GM18517 (cell line): ENCODE data around the gene GALNT14.

Experiments
- ATAC-seq: cut with Tn5 transposase; IDR thresholded peaks from one replicate; pipeline ENCODE4 v1.9.1; 2021; ENCODE audit warnings: mild to moderate bottlenecking, moderate library complexity; ENCODE audit not compliant: unreplicated experiment

GALNT14 gene

DNA sequence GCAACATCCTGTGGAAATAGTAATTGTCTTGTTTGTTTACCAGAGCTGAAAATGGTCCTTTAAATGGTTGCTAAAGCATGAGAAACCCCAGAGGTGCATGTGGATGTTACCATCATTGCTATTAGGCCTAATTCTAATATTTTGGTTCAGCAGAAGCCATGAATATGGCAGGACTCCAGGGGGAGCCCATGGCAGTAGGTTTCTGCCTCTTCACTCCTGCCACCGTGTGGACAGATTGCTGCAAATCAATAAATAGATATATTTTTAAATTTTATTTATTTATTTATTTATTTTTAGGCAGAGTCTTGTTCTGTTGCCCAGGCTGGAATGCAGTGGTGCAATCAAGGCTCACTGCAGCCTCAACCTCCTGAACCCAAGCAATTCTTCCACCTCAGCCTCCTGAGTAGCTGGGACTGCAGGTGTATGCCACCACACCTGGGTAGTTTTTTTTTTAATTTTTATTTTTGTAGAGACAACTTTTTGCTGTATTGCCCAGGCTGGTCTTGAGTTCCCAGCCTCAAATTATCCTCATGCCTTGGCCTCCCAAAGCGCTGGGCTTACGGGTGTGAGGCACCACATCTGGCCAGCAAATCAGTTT is 276.1 kb downstream of the GALNT14 start:
- no peak for ATAC-seq

- no peak for ATAC-seq
Measured at GRCh38 chr2:30860726-30861125, 277.5 kb downstream of the GALNT14 start.
